Measurements from ENCODE around the gene ELOVL7.

ELOVL7 gene

GRCh38 chr5:60851626-60852025, 7.6 kb upstream of the ELOVL7 start:
- no peak overlapping the region for H3K4me3 ChIP-seq (ENCODE audit: low read depth, low read length)
- no peak for TF ChIP-seq CTCF (IDR thresholded peaks at IDR 0.05; ENCODE audit: low read depth, low read length)

- no peak overlapping the region for H3K4me3 ChIP-seq (ENCODE audit: low read depth, low read length)
- TF ChIP-seq CTCF (IDR thresholded peaks at IDR 0.05; ENCODE audit: low read depth, low read length) = no peak
Observed at GRCh38 chr5:60846298-60846697, 2.2 kb upstream of the ELOVL7 start.

- H3K4me3 ChIP-seq (ENCODE audit: low read depth, low read length) = peak overlapping the region; percentile 64
- no peak for TF ChIP-seq CTCF (IDR thresholded peaks at IDR 0.05; ENCODE audit: low read depth, low read length)
Observed at GRCh38 chr5:60843386-60843935, 608 bp downstream of the ELOVL7 start.

GRCh38 chr5:60842871-60843385, 1.1 kb downstream of the ELOVL7 start:
- H3K4me3 ChIP-seq (ENCODE audit: low read depth, low read length) = peak overlapping the region; percentile 64
- no peak for TF ChIP-seq CTCF (IDR thresholded peaks at IDR 0.05; ENCODE audit: low read depth, low read length)

GRCh38 chr5:60841361-60841760, 2.7 kb downstream of the ELOVL7 start:
- no peak for TF ChIP-seq CTCF (IDR thresholded peaks at IDR 0.05; ENCODE audit: low read depth, low read length)
- no peak overlapping the region for H3K4me3 ChIP-seq (ENCODE audit: low read depth, low read length)

- no peak for TF ChIP-seq CTCF (IDR thresholded peaks at IDR 0.05; ENCODE audit: low read depth, low read length)
- H3K4me3 ChIP-seq (ENCODE audit: low read depth, low read length) = no peak overlapping the region
Observed at GRCh38 chr5:60836131-60836530, 7.9 kb downstream of the ELOVL7 start.

GRCh38 chr5:60835554-60835953, 8.5 kb downstream of the ELOVL7 start:
- H3K4me3 ChIP-seq (ENCODE audit: low read depth, low read length) = no peak overlapping the region
- no peak for TF ChIP-seq CTCF (IDR thresholded peaks at IDR 0.05; ENCODE audit: low read depth, low read length)

Measured in WI38 (cell line).